GM23338 (cell line): ENCODE data around the gene CDYL2.

Source experiments
- CREB1 ChIP-seq: fragments of 250-450 bp; sonication (Bioruptor Pico); IDR thresholded peaks from 2 replicates; pipeline ENCODE4 v1.5.0; 2020; ENCODE audit warnings: low read depth, mild to moderate bottlenecking, moderate library complexity
- ETS1 ChIP-seq: IDR thresholded peaks from 2 replicates; pipeline ENCODE4 v1.6.1; 2016; ENCODE audit warnings: antibody characterized with exemption
- EZH2 ChIP-seq: fragments of 200-600 bp; sonication (generic); IDR thresholded peaks from one replicate; pipeline ENCODE4 v1.8.0; 2017; ENCODE audit warnings: antibody characterized with exemption, mild to moderate bottlenecking, low read depth; ENCODE audit not compliant: unreplicated experiment
- EZH2phosphoT487 ChIP-seq: fragments of 200-600 bp; sonication (generic); IDR thresholded peaks from one replicate; pipeline ENCODE4 v1.8.1; 2018; ENCODE audit warnings: antibody characterized with exemption; ENCODE audit not compliant: unreplicated experiment
- JUNB ChIP-seq: IDR thresholded peaks from one replicate; pipeline ENCODE4 v1.6.1; 2016; ENCODE audit warnings: antibody characterized with exemption; ENCODE audit not compliant: unreplicated experiment
- POLR2AphosphoS5 ChIP-seq: IDR thresholded peaks from 2 replicates; pipeline ENCODE4 v1.6.1; 2016; ENCODE audit warnings: antibody characterized with exemption, low read depth
- STAT1 ChIP-seq: IDR thresholded peaks from one replicate; pipeline ENCODE4 v1.6.1; 2016; ENCODE audit warnings: antibody characterized with exemption; ENCODE audit not compliant: unreplicated experiment
- ZNF114 ChIP-seq: fragments of 250-450 bp; sonication (Bioruptor Pico); IDR thresholded peaks from 2 replicates; pipeline ENCODE4 v1.5.0; 2020; ENCODE audit warnings: mild to moderate bottlenecking, moderate library complexity
- TF ChIP-seq, protein P1 (sequence below), 2 experiments: fragments of 200-600 bp in 1 of 2; sonication (generic) in 1 of 2; conservative IDR thresholded peaks; 2 replicates each; pipeline versions ENCODE4 v1.5.1 to v1.6.1; 2016 to 2017; ENCODE audit warnings: antibody characterized with exemption in 2 of 2, low read depth in 2 of 2, mild to moderate bottlenecking in 2 of 2, moderate library complexity in 1 of 2
- TF ChIP-seq, protein P2 (sequence below): IDR thresholded peaks from one replicate; pipeline ENCODE4 v1.6.1; 2018; ENCODE audit warnings: antibody characterized with exemption; ENCODE audit not compliant: unreplicated experiment

DNA sequence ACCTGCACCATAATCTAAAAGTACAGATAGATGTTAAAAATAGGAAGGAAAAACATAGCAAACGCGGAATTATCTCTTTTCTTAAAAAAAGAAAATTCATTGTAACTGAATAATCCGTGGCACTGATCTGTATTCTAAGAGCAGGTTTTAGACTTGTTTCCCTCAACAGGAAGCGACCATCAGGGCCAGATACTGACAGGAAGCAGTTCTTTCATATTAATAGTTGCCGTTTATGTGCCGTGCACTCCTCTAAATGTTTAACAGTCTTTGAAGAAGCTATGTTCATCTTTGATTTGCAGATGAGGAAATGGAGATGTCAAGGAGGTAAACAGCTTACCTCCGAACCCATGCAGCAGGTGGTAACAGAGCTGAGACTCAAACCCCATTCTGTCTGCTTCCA, 240.0 kb downstream of the CDYL2 start:
- TF ChIP-seq EZH2 (no peak), POLR2AphosphoS5 (no peak), ETS1 (no peak), JUNB (no peak), STAT1 (no peak), ZNF114 (no peak), CREB1 (CRISPR knock-in tag) (no peak), EZH2phosphoT487 (no peak)
- TF ChIP-seq, protein P1, sequence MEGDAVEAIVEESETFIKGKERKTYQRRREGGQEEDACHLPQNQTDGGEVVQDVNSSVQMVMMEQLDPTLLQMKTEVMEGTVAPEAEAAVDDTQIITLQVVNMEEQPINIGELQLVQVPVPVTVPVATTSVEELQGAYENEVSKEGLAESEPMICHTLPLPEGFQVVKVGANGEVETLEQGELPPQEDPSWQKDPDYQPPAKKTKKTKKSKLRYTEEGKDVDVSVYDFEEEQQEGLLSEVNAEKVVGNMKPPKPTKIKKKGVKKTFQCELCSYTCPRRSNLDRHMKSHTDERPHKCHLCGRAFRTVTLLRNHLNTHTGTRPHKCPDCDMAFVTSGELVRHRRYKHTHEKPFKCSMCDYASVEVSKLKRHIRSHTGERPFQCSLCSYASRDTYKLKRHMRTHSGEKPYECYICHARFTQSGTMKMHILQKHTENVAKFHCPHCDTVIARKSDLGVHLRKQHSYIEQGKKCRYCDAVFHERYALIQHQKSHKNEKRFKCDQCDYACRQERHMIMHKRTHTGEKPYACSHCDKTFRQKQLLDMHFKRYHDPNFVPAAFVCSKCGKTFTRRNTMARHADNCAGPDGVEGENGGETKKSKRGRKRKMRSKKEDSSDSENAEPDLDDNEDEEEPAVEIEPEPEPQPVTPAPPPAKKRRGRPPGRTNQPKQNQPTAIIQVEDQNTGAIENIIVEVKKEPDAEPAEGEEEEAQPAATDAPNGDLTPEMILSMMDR (conservative IDR thresholded peaks at IDR 0.05; ENCODE audit: low read depth in 2 of 2), result no peak
- TF ChIP-seq, protein P2, sequence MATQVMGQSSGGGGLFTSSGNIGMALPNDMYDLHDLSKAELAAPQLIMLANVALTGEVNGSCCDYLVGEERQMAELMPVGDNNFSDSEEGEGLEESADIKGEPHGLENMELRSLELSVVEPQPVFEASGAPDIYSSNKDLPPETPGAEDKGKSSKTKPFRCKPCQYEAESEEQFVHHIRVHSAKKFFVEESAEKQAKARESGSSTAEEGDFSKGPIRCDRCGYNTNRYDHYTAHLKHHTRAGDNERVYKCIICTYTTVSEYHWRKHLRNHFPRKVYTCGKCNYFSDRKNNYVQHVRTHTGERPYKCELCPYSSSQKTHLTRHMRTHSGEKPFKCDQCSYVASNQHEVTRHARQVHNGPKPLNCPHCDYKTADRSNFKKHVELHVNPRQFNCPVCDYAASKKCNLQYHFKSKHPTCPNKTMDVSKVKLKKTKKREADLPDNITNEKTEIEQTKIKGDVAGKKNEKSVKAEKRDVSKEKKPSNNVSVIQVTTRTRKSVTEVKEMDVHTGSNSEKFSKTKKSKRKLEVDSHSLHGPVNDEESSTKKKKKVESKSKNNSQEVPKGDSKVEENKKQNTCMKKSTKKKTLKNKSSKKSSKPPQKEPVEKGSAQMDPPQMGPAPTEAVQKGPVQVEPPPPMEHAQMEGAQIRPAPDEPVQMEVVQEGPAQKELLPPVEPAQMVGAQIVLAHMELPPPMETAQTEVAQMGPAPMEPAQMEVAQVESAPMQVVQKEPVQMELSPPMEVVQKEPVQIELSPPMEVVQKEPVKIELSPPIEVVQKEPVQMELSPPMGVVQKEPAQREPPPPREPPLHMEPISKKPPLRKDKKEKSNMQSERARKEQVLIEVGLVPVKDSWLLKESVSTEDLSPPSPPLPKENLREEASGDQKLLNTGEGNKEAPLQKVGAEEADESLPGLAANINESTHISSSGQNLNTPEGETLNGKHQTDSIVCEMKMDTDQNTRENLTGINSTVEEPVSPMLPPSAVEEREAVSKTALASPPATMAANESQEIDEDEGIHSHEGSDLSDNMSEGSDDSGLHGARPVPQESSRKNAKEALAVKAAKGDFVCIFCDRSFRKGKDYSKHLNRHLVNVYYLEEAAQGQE, result no peak
